ENCODE results near the gene RPH3AL. TPM values are rescaled to one million over a fixed set of nuclear protein-coding genes. Genes with fewer than 3 reads are reported as not detected.

The RPH3AL gene
- total and polyA plus RNA-seq, 10 of the 15 experiments (the other 5 are each of a cell fraction or from before 2014, with no cell fraction given): 0.04 to 1.2 (median 0.47) TPM; not detected in 2

- H3K9me3 ChIP-seq (replicated peaks; ENCODE audit: control insufficient read depth, insufficient read depth, low read length): no peaks in the 10 kb centered on the region; the same call in 2 of the 3 replicates
- H3K27ac ChIP-seq (ENCODE audit: control insufficient read depth, insufficient read depth): no peak overlapping the region
- no peaks in the 10 kb centered on the region for H3K27me3 ChIP-seq (replicated peaks in 1 of 2; ENCODE audit: control insufficient read depth in 2 of 2, insufficient read depth in 2 of 2, low read length in 1 of 2)
- H3K79me2 ChIP-seq (ENCODE audit: control insufficient read depth, insufficient read depth, low read length): no peaks in the 10 kb centered on the region
- H3K4me2 ChIP-seq (ENCODE audit: control insufficient read depth, insufficient read depth): no peak overlapping the region
- H3K9ac ChIP-seq (ENCODE audit: control insufficient read depth, insufficient read depth, low read length): no peak overlapping the region
- no peaks in the 10 kb centered on the region for H4K20me1 ChIP-seq (ENCODE audit: control insufficient read depth, insufficient read depth)
- RAD21 ChIA-PET (ENCODE audit: unreplicated experiment): no interaction called here
- no peak for DNase-seq (ENCODE audit: low read depth, low spot score)
- ATAC-seq: no peak
- H3K36me3 ChIP-seq (ENCODE audit: control insufficient read depth in 2 of 2, insufficient read depth in 2 of 2, low read length in 1 of 2): no peaks in the 10 kb centered on the region
- SMC1A ChIA-PET (ENCODE audit: uncharacterized antibody, unreplicated experiment): interaction anchor here (1.4 kb wide), 1 partner anchor 10 kb away, joined by 5 read pairs; no protein-coding TSS in a partner anchor
- CTCF ChIA-PET: interaction anchor here (0.7 kb wide), 1 partner anchor 917 kb away, joined by 3 read pairs; no protein-coding TSS in a partner anchor
- no peaks in the 10 kb centered on the region for H3K4me1 ChIP-seq (ENCODE audit: control insufficient read depth, insufficient read depth, low read length)
- 66% methylated on average over 24 of the region's 24 CpGs for WGBS (ENCODE audit: insufficient coverage, insufficient replicate concordance, low lambda C conversion rate, missing lambda C conversion rate)
- intact Hi-C loops (cut with micrococcal nuclease; ENCODE audit: unreplicated experiment): no loop called here
- in situ Hi-C loops (cut with MboI): no loop called here
- no peak overlapping the region for H2AFZ ChIP-seq (ENCODE audit: control insufficient read depth, low read depth, low read length)
- POLR2A ChIA-PET: no interaction called here
- no TSS peak for BruUV-seq (replicated peaks)
- FAIRE-seq: no peak
- no peak for TF ChIP-seq RELA (IDR thresholded peaks at IDR 0.05; ENCODE audit: borderline replicate concordance, partially characterized antibody)
- no peak overlapping the region for H3K4me3 ChIP-seq
These were observed 103.2 kb downstream of the RPH3AL start for GRCh38 chr17:249236-249993.

- no peak for FAIRE-seq
- H3K36me3 ChIP-seq (ENCODE audit: control insufficient read depth in 2 of 2, insufficient read depth in 2 of 2, low read length in 1 of 2): no peaks in the 10 kb centered on the region
- CTCF ChIA-PET: no interaction called here
- no peak overlapping the region for H3K4me2 ChIP-seq (ENCODE audit: control insufficient read depth, insufficient read depth)
- intact Hi-C loops (cut with micrococcal nuclease; ENCODE audit: unreplicated experiment) (no loop called here), in situ Hi-C loops (cut with MboI) (no loop called here)
- RAD21 ChIA-PET (ENCODE audit: unreplicated experiment): no interaction called here
- H3K79me2 ChIP-seq (ENCODE audit: control insufficient read depth, insufficient read depth, low read length): no peaks in the 10 kb centered on the region
- H2AFZ ChIP-seq (ENCODE audit: control insufficient read depth, low read depth, low read length): no peak overlapping the region
- no peak for TF ChIP-seq RELB (IDR thresholded peaks at IDR 0.05; ENCODE audit: low read depth)
- no peak for TF ChIP-seq CHD4 (IDR thresholded peaks at IDR 0.05)
- no peak for TF ChIP-seq BCL3 (IDR thresholded peaks at IDR 0.05; ENCODE audit: borderline replicate concordance, insufficient read depth, low read depth, low read length, poor library complexity, severe bottlenecking)
- no peak for TF ChIP-seq PKNOX1 (IDR thresholded peaks at IDR 0.05)
- TF ChIP-seq MYC (IDR thresholded peaks at IDR 0.05; ENCODE audit: insufficient read depth, insufficient read length, insufficient replicate concordance, low read length, severe bottlenecking): no peak
- no peak for TF ChIP-seq LARP7 (IDR thresholded peaks at IDR 0.05)
- no peak for TF ChIP-seq IRF3 (IDR thresholded peaks at IDR 0.05)
- H4K20me1 ChIP-seq (ENCODE audit: control insufficient read depth, insufficient read depth): no peaks in the 10 kb centered on the region
- no peaks in the 10 kb centered on the region for H3K4me1 ChIP-seq (ENCODE audit: control insufficient read depth, insufficient read depth, low read length)
- H3K27me3 ChIP-seq (replicated peaks in 1 of 2; ENCODE audit: control insufficient read depth in 2 of 2, insufficient read depth in 2 of 2, low read length in 1 of 2): no peaks in the 10 kb centered on the region
- SMC1A ChIA-PET (ENCODE audit: uncharacterized antibody, unreplicated experiment): no interaction called here
- BruUV-seq (replicated peaks): no TSS peak
- no peak for DNase-seq (ENCODE audit: low read depth, low spot score)
- H3K9ac ChIP-seq (ENCODE audit: control insufficient read depth, insufficient read depth, low read length): no peak overlapping the region
- no peaks in the 10 kb centered on the region; the same call in 2 of the 3 replicates for H3K9me3 ChIP-seq (replicated peaks; ENCODE audit: control insufficient read depth, insufficient read depth, low read length)
- POLR2A ChIA-PET: no interaction called here
- no peak overlapping the region for H3K4me3 ChIP-seq
- 39% methylated on average over 9 of the region's 9 CpGs for WGBS (ENCODE audit: insufficient coverage, insufficient replicate concordance, low lambda C conversion rate, missing lambda C conversion rate)
- H3K27ac ChIP-seq (ENCODE audit: control insufficient read depth, insufficient read depth): no peak overlapping the region
- ATAC-seq: no peak
These were observed 104.0 kb downstream of the RPH3AL start for GRCh38 chr17:248337-249235.
